GM12865 (cell line): Measurements from ENCODE around the gene RABGGTB.
"Not testable (repeated sequence)": the region's sequence is repeated elsewhere in the genome, so short reads cannot be mapped to it uniquely, and the experiment has no call there.

Source experiments
- DNase-seq: peaks from one replicate; pipeline ENCODE4 v3.0.0; 2010; ENCODE audit warnings: low read depth
- H3K4me3 ChIP-seq: 2 replicates; pipeline ENCODE4 v1.5.1; 2011; ENCODE audit warnings: mild to moderate bottlenecking, low read depth, low read length, control low read depth
- TF ChIP-seq, protein P1 (sequence below): IDR thresholded peaks from 2 replicates; pipeline ENCODE4 v1.5.1; 2011; ENCODE audit warnings: low read length, control low read depth, low read depth, inconsistent platforms; ENCODE audit not compliant: insufficient read depth; ENCODE audit errors: missing control alignments

Gene RABGGTB

DNA sequence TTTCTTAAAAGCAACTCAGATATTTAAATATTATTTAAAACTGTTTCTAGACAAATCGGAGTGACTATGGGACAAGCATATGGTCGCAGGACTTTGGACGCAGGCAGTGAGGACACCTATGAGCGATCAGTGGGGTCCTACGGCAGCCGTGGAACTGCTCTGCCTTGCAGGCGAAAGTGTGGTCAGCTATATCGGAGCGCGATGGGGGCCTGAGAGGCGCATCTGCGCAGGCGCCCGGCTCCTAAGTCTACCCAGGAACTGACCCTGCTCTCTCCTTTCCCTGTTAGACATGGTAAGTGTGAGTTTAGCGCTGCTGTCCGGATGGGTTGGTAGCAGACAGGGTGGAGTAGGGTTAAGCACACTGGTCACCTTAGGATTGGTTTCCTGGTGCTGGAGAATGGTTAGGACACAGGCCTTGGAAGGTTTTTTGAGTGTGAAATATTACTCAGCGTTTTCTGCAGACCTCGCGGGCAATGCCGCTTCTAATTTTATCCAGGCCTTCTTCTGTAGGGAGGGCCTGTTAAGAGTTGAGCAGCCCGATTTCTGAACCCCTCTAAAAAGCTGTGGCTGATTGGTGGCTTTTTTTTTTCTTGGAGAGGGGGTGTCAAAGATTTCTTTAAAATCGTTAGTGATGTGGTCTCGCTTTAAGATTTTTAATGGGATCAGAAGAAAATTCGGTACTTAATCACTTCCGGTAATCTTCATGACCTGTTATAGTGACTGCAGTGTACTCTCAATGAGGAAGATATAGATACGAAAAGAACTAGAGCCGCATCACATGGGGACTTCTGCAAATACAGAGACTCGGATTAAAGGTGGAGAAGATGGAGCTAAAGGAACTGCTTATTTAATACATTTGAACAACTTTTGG lies at the start of gene RABGGTB:
Gene RABGGTB, plus strand, starts transcription at position 274 of the 871 bp plus-strand sequence. Its CDS starts 16 bp downstream, at position 290.
- peak; percentile 99 for DNase-seq
- peak within 1 kb of the TSS; percentile 98 for H3K4me3 ChIP-seq
- TF ChIP-seq, protein P1, sequence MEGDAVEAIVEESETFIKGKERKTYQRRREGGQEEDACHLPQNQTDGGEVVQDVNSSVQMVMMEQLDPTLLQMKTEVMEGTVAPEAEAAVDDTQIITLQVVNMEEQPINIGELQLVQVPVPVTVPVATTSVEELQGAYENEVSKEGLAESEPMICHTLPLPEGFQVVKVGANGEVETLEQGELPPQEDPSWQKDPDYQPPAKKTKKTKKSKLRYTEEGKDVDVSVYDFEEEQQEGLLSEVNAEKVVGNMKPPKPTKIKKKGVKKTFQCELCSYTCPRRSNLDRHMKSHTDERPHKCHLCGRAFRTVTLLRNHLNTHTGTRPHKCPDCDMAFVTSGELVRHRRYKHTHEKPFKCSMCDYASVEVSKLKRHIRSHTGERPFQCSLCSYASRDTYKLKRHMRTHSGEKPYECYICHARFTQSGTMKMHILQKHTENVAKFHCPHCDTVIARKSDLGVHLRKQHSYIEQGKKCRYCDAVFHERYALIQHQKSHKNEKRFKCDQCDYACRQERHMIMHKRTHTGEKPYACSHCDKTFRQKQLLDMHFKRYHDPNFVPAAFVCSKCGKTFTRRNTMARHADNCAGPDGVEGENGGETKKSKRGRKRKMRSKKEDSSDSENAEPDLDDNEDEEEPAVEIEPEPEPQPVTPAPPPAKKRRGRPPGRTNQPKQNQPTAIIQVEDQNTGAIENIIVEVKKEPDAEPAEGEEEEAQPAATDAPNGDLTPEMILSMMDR, result no peak

DNA sequence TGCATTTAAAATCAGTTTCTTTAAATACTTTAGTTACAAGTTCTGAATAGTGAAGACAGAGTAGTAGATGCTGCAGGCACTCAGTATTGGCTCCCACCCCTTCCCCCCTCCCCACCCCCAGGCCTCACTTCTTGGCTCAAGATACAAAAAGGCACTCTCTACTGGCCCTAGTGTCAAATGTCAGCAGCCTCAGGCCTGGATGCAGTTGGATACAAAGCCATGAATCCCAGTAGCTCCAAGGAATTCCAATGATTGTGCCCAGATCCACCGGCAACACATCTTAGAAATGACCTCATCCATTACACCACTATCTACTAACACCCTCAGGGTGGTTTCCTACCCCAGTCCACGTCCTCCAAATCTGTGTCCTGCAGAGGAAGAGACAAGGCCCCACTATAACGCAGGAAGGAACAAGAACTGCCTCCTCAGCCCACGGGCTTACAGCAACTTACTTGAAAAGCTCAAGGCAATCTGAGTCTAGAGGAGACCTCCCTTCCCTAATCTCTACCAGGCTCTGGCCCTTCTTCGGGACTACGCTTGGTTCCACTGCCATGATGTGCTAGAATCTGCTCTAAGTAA lies 43.9 kb upstream of the RABGGTB start:
- DNase-seq, result no peak
- H3K4me3 ChIP-seq, result no peak overlapping the region
- TF ChIP-seq, protein P1, result no peak

DNA sequence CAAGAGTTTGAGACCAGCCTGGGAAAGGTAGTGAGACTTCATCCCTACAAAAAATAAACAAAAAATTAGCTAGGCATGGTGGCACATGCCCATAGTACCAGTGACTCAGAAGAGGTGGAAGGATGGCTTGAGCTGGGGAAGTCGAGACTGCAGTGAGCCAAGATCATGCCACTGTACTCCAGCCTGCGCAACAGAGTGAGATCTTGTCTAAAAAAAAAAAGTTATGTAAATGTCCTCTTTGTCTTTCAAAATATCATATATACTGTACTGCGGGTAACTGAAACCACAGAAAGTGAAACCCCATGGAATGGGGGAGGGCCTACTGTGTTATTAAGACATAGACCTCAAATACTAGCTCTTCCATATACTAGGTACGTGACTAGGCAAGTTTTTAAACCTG lies 40.8 kb upstream of the RABGGTB start:
- no peak overlapping the region for H3K4me3 ChIP-seq
- DNase-seq, result peak; percentile 59
- TF ChIP-seq, protein P1, result no peak

DNA sequence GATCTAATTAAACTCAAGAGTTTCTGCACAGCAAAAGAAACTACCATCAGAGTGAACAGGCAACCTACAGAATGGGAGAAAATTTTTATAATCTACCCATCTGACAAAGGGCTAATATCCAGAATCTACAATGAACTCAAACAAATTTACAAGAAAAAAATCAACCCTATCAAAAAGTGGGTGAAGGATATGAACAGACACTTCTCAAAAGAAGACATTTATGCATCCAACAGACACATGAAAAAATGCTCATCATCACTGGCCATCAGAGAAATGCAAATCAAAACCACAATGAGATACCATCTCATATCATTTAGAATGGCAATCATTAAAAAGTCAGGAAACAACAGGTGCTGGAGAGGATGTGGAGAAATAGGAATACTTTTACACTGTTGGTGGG lies 28.8 kb upstream of the RABGGTB start:
- not testable (repeated sequence) for DNase-seq, H3K4me3 ChIP-seq

DNA sequence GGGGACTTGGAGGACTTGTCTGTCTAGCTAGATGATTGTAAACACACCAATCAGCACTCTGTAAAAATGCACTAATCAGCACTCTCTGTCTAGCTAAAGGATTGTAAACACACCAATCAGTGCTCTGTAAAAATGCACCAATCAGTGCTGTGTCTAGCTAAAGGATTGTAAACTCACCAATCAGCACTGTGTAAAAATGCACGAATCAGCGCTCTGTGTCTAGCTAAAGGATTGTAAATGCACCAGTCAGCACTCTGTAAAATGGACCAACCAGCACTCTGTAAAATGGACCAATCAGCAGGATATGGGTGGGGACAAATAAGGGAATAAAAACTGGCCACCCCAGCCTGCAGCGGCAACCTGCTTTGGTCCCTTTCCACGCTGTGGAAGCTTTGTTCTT lies 27.5 kb upstream of the RABGGTB start:
- not testable (repeated sequence) for DNase-seq, H3K4me3 ChIP-seq

DNA sequence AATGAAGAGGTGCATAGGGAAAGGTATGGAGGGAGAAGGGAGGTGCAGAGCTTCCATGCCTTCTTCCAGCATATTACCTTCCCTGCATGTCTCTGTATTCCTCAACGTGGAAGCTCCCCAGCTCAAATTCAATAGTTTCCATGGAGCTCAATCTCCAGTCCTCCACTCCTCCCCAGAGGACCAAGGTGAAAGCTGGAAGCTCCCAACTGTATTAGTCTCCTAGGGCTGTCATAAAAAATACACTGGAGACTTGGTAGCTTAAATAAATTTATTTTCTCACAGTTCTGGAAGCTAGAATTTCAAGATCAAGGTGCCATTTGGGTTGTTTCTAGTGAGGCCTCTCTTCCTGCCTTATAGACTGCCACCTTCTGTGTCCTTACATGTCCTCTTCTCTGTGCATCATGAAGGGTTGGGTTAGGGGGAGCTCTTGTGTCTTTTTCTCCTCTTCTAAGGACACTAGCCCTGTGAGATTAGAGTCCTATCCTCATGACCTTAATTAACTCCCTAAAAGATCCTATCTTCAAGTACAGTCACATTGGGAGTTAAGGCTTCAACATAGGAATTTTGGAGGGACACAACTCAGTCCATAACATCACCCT lies 21.9 kb upstream of the RABGGTB start:
- no peak overlapping the region for H3K4me3 ChIP-seq
- TF ChIP-seq, protein P1, result no peak
- no peak for DNase-seq

- TF ChIP-seq, protein P1, result no peak
- no peak overlapping the region for H3K4me3 ChIP-seq
- no peak for DNase-seq
Observed at GRCh38 chr1:75765697-75766355, 20.2 kb upstream of the RABGGTB start.
